GM18505 (cell line): ENCODE measurements around the gene EXOC4.

Source experiments
- ATAC-seq: cut with Tn5 transposase; IDR thresholded peaks from one replicate; pipeline ENCODE4 v1.9.1; 2021; ENCODE audit not compliant: unreplicated experiment
- POLR2A ChIP-seq: IDR thresholded peaks from 4 replicates; pipeline ENCODE4 v1.6.1; 2011; ENCODE audit warnings: borderline replicate concordance; ENCODE audit not compliant: insufficient read depth, insufficient read length; ENCODE audit errors: extremely low read depth

The EXOC4 gene

GRCh38 chr7:133354546-133355324, 101.9 kb downstream of the EXOC4 start:
- ATAC-seq, result no peak
- no peak for TF ChIP-seq POLR2A

DNA sequence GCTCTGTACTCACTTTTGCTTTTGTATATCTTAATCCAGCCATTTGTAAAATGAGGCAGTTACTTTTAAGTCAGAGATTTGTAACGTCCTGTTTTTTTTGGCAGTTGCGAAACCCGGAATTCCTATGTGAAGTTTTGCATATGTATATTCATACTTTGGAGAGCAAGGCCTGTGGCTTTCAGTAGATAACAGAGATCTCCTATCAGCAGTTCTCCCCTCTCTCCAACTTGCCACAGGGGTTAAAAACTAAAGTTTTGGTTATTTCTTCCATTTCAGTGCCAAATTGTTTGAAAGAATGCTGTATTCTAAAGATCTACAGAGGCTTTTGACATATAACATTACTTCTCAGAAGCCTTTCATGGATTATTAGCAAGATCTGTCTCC, 102.4 kb downstream of the EXOC4 start:
- no peak for ATAC-seq
- no peak for TF ChIP-seq POLR2A

GRCh38 chr7:133355822-133356221, 102.9 kb downstream of the EXOC4 start:
- TF ChIP-seq POLR2A, result no peak
- ATAC-seq, result no peak

GRCh38 chr7:133358708-133359107, 105.8 kb downstream of the EXOC4 start:
- no peak for ATAC-seq
- no peak for TF ChIP-seq POLR2A

GRCh38 chr7:133359449-133359848, 106.6 kb downstream of the EXOC4 start:
- TF ChIP-seq POLR2A, result no peak
- no peak for ATAC-seq

- no peak for ATAC-seq
- no peak for TF ChIP-seq POLR2A
Observed at GRCh38 chr7:133360201-133360600, 107.3 kb downstream of the EXOC4 start.

- no peak for TF ChIP-seq POLR2A
- no peak for ATAC-seq
Observed at GRCh38 chr7:133361806-133362205, 108.9 kb downstream of the EXOC4 start.

DNA sequence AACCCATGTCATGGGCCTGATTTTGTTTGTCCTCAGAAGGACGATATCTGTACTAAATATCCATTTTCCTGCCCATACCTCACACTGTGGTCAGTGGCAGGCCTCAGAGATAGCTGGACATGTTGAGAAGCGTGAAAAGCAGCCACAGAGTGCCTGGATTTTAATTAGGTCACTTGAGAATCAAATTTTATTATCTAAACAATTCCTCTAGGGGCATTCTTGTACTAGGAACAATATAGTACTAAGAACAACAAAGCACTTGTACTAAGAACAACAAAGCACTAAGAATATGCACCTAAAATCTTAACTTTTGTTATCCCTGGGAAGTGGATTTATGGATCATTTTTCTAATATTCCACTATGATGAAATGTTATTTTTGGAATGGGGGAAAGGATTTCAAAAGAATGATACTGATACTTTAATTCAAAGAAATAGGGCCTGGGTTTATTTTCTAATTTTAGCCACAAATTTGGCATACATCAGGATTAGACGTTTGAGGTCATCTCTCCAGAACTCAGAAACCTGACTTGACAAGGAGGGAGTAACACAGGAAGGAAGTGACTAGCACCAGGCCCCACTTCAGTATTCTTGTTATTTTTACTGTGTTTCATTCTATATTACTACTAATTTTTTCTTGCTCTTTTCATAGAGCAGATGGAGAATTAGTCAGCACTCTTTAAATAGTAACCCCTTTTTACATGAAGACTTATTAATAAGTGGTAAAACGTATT, 112.2 kb downstream of the EXOC4 start:
- ATAC-seq, result no peak
- no peak for TF ChIP-seq POLR2A

- ATAC-seq, result no peak
- TF ChIP-seq POLR2A, result no peak
Observed at GRCh38 chr7:133365917-133366316, 113.0 kb downstream of the EXOC4 start.

DNA sequence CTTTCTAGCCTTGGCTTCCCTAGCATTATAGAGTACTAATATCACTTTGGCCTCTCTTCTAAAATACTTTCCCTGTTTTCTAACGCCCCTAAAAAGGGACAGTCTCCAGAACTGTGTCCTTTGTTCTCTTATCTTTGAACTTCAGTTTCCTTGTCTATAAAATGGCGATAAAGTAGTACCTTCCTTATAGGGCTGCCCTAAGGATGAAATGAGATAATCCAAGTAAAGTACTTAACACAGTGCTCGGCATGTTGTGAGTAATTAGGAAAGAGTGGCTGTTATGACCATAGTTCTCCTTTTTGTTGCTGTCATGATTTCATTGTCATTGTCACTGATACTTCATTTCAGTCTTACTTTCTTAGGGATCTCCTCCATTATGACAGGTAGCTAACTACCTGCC, 114.7 kb downstream of the EXOC4 start:
- TF ChIP-seq POLR2A, result no peak
- ATAC-seq, result no peak

- ATAC-seq, result no peak
- no peak for TF ChIP-seq POLR2A
Observed at GRCh38 chr7:133369130-133369529, 116.3 kb downstream of the EXOC4 start.

DNA sequence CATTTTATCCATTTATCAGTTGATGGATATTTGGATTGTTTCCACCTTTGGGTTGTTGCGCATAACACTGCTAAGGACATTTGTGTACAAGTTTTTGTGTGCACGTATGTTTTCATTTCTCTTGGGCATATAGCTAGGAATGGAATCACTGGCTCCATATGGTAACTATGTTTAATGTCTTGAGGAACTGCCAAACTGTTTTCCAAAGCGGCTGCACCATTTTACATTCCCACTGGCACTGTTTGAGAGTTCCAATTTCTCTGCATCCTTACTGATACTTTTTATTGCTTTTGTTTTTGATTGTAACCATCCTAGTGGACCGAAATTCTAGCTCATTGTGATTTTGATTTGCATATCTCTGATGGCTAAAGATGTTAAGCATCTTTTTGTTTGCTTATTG, 118.7 kb downstream of the EXOC4 start:
- no peak for TF ChIP-seq POLR2A
- ATAC-seq, result no peak

GRCh38 chr7:133372337-133372736, 119.5 kb downstream of the EXOC4 start:
- ATAC-seq, result no peak
- TF ChIP-seq POLR2A, result no peak

GRCh38 chr7:133376514-133376913, 123.6 kb downstream of the EXOC4 start:
- ATAC-seq, result no peak
- TF ChIP-seq POLR2A, result no peak

DNA sequence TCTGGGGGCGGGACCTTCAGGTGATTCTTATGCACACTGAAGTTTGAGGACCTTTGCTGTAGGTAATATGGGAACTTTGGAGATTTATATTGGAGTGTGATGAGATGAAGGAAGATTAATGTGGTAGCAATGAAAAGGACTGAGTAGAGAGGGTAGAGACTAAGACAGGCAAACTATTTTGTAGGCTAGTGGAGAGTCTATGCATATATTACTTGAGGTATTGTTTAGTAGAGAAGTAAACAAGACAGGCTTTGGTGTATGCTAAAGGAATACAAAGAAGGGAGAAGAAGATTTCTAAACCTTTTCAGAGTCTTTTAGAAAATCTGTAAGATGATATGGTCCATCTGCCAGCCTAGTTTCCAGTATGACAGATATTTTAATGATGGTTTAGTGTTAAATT, 129.1 kb downstream of the EXOC4 start:
- ATAC-seq, result no peak
- TF ChIP-seq POLR2A, result no peak
